Measurements from ENCODE around the gene TTC28. TPM values are rescaled to one million over a fixed set of nuclear protein-coding genes. Genes with fewer than 3 reads are reported as not detected.

TTC28 gene
- total and polyA plus RNA-seq, 10 of the 15 experiments (the other 5 are each of a cell fraction or from before 2014, with no cell fraction given), result 0.15 to 8.4 (median 1.4) TPM

- Histone ChIP-seq H3K9ac (ENCODE audit: control insufficient read depth, insufficient read depth, low read length) (no peak overlapping the region), H3K4me1 (ENCODE audit: control insufficient read depth, insufficient read depth, low read length) (no peaks in the 10 kb centered on the region), H3K27ac (ENCODE audit: control insufficient read depth, insufficient read depth) (no peak overlapping the region), H2AFZ (ENCODE audit: control insufficient read depth, low read depth, low read length) (no peak overlapping the region), H3K79me2 (ENCODE audit: control insufficient read depth, insufficient read depth, low read length) (no peaks in the 10 kb centered on the region), H4K20me1 (ENCODE audit: control insufficient read depth, insufficient read depth) (no peaks in the 10 kb centered on the region), H3K9me3 (replicated peaks; ENCODE audit: control insufficient read depth, insufficient read depth, low read length) (no peaks in the 10 kb centered on the region), H3K4me3 (no peak overlapping the region), H3K4me2 (ENCODE audit: control insufficient read depth, insufficient read depth) (no peak overlapping the region), H3K36me3 (ENCODE audit: control insufficient read depth in 2 of 2, insufficient read depth in 2 of 2, low read length in 1 of 2) (no peaks in the 10 kb centered on the region), H3K27me3 (replicated peaks in 1 of 2; ENCODE audit: control insufficient read depth in 2 of 2, insufficient read depth in 2 of 2, low read length in 1 of 2) (no peaks in the 10 kb centered on the region)
- ChIA-PET CTCF (no interaction called here), RAD21 (ENCODE audit: unreplicated experiment) (no interaction called here), POLR2A (no interaction called here), SMC1A (ENCODE audit: uncharacterized antibody, unreplicated experiment) (no interaction called here)
- ATAC-seq (no peak), FAIRE-seq (no peak), DNase-seq (ENCODE audit: low read depth, low spot score) (no peak)
- BruUV-seq (replicated peaks), result no TSS peak
- in situ Hi-C loops (cut with MboI) (no loop called here), intact Hi-C loops (cut with micrococcal nuclease; ENCODE audit: unreplicated experiment) (no loop called here)
- 56% methylated on average over 3 of the region's 3 CpGs for WGBS (ENCODE audit: insufficient coverage, insufficient replicate concordance, low lambda C conversion rate, missing lambda C conversion rate)
- TF ChIP-seq SREBF1 (IDR thresholded peaks at IDR 0.05; ENCODE audit: low read length), result no peak
- no peak for TF ChIP-seq SREBF2 (IDR thresholded peaks at IDR 0.05; ENCODE audit: low read length)
- no peak for TF ChIP-seq IRF4 (IDR thresholded peaks at IDR 0.05; ENCODE audit: low read depth, low read length)
- TF ChIP-seq, protein P1, sequence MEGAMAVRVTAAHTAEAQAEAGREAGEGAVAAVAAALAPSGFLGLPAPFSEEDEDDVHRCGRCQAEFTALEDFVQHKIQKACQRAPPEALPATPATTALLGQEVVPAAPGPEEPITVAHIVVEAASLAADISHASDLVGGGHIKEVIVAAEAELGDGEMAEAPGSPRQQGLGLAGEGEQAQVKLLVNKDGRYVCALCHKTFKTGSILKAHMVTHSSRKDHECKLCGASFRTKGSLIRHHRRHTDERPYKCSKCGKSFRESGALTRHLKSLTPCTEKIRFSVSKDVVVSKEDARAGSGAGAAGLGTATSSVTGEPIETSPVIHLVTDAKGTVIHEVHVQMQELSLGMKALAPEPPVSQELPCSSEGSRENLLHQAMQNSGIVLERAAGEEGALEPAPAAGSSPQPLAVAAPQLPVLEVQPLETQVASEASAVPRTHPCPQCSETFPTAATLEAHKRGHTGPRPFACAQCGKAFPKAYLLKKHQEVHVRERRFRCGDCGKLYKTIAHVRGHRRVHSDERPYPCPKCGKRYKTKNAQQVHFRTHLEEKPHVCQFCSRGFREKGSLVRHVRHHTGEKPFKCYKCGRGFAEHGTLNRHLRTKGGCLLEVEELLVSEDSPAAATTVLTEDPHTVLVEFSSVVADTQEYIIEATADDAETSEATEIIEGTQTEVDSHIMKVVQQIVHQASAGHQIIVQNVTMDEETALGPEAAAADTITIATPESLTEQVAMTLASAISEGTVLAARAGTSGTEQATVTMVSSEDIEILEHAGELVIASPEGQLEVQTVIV (IDR thresholded peaks at IDR 0.05; ENCODE audit: borderline replicate concordance, partially characterized antibody), result no peak
- no peak for TF ChIP-seq IKZF2 (IDR thresholded peaks at IDR 0.05)
- no peak for TF ChIP-seq FOS (IDR thresholded peaks at IDR 0.05; ENCODE audit: borderline replicate concordance, extremely low read depth, insufficient read length)
- TF ChIP-seq NFXL1 (IDR thresholded peaks at IDR 0.05; ENCODE audit: borderline replicate concordance), result no peak
- TF ChIP-seq RAD51 (IDR thresholded peaks at IDR 0.05), result no peak
- no peak for TF ChIP-seq MTA2 (IDR thresholded peaks at IDR 0.05; ENCODE audit: low read depth)
- no peak for TF ChIP-seq SPI1 (IDR thresholded peaks at IDR 0.05; ENCODE audit: borderline replicate concordance, insufficient read depth, low read depth, low read length)
- no peak for TF ChIP-seq SMAD1 (IDR thresholded peaks at IDR 0.05; ENCODE audit: low read depth, partially characterized antibody)
- TF ChIP-seq TBL1XR1 (IDR thresholded peaks at IDR 0.05; ENCODE audit: low read depth, low read length), result no peak
- no peak for TF ChIP-seq ZBED1 (IDR thresholded peaks at IDR 0.05; ENCODE audit: borderline replicate concordance)
- TF ChIP-seq RUNX3 (IDR thresholded peaks at IDR 0.05; ENCODE audit: low read length), result no peak
- TF ChIP-seq EP300 (IDR thresholded peaks at IDR 0.05; ENCODE audit: borderline replicate concordance in 1 of 2, control insufficient read depth in 1 of 2, low read depth in 2 of 2, low read length in 2 of 2), result no peak
- TF ChIP-seq IKZF1 (conservative IDR thresholded peaks at IDR 0.05), result no peak
- no peak for TF ChIP-seq CREB1 (IDR thresholded peaks at IDR 0.05; ENCODE audit: low read depth)
Measured at GRCh38 chr22:28137036-28137435, 542.6 kb downstream of the TTC28 start.

Data from GM12878 (cell line).